A549 (cell line): ENCODE data around the gene PAIP2. TPM values are rescaled to one million over a fixed set of nuclear protein-coding genes. Genes with fewer than 3 reads are reported as not detected.

ENCODE experiments used
- ATAC-seq, 2 experiments: fragments of 200-7000 bp in 1 of 2; fragments of >200 bp in 1 of 2; cut with Nextera tagmentation in 1 of 2; cut with Tn5 transposase in 1 of 2; 3 replicates each; pipeline versions ENCODE4 v1.8.0 to v1.9.1; 2018 to 2020; ENCODE audit warnings: mild to moderate bottlenecking in 1 of 2, moderate library complexity in 1 of 2
- CTCF ChIA-PET: fragments of 300-600 bp; sonication (Branson Sonifier 250); formaldehyde crosslinking; extraction: SDS; loops from one replicate; lab custom pipeline; 2021; ENCODE audit warnings: antibody characterized with exemption, inconsistent platforms; lab: Yijun Ruan, JAX
- POLR2A ChIA-PET: fragments of 350-600 bp; formaldehyde crosslinking; extraction: SDS; loops from one replicate; lab custom pipeline; 2021; ENCODE audit warnings: antibody characterized with exemption, inconsistent platforms; lab: Yijun Ruan, JAX
- DNase-seq, 2 experiments: peaks; one replicate each; pipeline versions ENCODE4 v3.0.0 to v3.0.0-alpha.2; 2011 to 2016; ENCODE audit warnings: low read depth in 1 of 2, low spot score in 1 of 2
- FAIRE-seq: peaks from 2 replicates; lab custom pipeline; 2011; peaks lifted over from hg19 to GRCh38; lab: Jason Lieb, UNC
- H3K27ac ChIP-seq, 2 experiments: fragments of >200 bp; sonication (Bioruptor Twin); formaldehyde crosslinking; 3 replicates each; pipeline ENCODE4 v1.5.1; 2016 to 2017
- H3K4me1 ChIP-seq: fragments of >200 bp; sonication (Bioruptor Twin); formaldehyde crosslinking; 3 replicates; pipeline ENCODE4 v1.6.1; 2016
- H3K4me2 ChIP-seq: fragments of >200 bp; sonication (Bioruptor Twin); formaldehyde crosslinking; 3 replicates; pipeline ENCODE4 v1.6.1; 2016
- H3K4me3 ChIP-seq: fragments of >200 bp; sonication (Bioruptor Twin); formaldehyde crosslinking; 3 replicates; pipeline ENCODE4 v1.5.1; 2016
- H3K9me3 ChIP-seq: fragments of >200 bp; sonication (Bioruptor Twin); formaldehyde crosslinking; 3 replicates; pipeline ENCODE4 v1.6.1; 2016
- ATOH8 ChIP-seq: fragments of 250-450 bp; sonication (Bioruptor Pico); IDR thresholded peaks from 2 replicates; pipeline ENCODE4 v1.5.0; 2020; ENCODE audit warnings: low read depth, mild to moderate bottlenecking, moderate library complexity
- CBX2 ChIP-seq: fragments of 200-600 bp; sonication (generic); IDR thresholded peaks from 2 replicates; pipeline ENCODE4 v1.6.1; 2016; ENCODE audit warnings: low read depth, mild to moderate bottlenecking, borderline replicate concordance
- CBX8 ChIP-seq: fragments of 200-600 bp; sonication (generic); IDR thresholded peaks from 2 replicates; pipeline ENCODE4 v1.6.1; 2016
- CHD2 ChIP-seq: fragments of 150-350 bp; IDR thresholded peaks from 2 replicates; pipeline ENCODE4 v1.6.1; 2014; ENCODE audit warnings: low read length; ENCODE audit not compliant: partially characterized antibody
- CHD4 ChIP-seq: fragments of 200-600 bp; sonication (generic); IDR thresholded peaks from 2 replicates; pipeline ENCODE4 v1.6.1; 2016; ENCODE audit warnings: antibody characterized with exemption, mild to moderate bottlenecking, borderline replicate concordance
- CTCF ChIP-seq: fragments of >200 bp; sonication (Bioruptor Twin); formaldehyde crosslinking; IDR thresholded peaks from 3 replicates; pipeline ENCODE4 v1.5.1; 2016
- E2F6 ChIP-seq: IDR thresholded peaks from 2 replicates; pipeline ENCODE4 v1.6.1; 2012; ENCODE audit warnings: low read depth, borderline replicate concordance
- ELK1 ChIP-seq: fragments of 150-350 bp; IDR thresholded peaks from 2 replicates; pipeline ENCODE4 v1.6.1; 2014; ENCODE audit warnings: low read depth, mild to moderate bottlenecking, low read length
- EP300 ChIP-seq, 2 experiments: fragments of >200 bp; sonication (Bioruptor Twin); formaldehyde crosslinking; IDR thresholded peaks; 2 replicates in 1 of 2; 3 replicates in 1 of 2; pipeline ENCODE4 v1.6.1; 2016 to 2017
- HMGXB4 ChIP-seq: fragments of 250-450 bp; sonication (Bioruptor Pico); IDR thresholded peaks from 2 replicates; pipeline ENCODE4 v1.5.0; 2021; ENCODE audit warnings: mild to moderate bottlenecking, moderate library complexity, borderline replicate concordance
- HOXB13 ChIP-seq: fragments of 250-450 bp; sonication (Bioruptor Pico); IDR thresholded peaks from 2 replicates; pipeline ENCODE4 v1.5.0; 2020; ENCODE audit warnings: low read depth, mild to moderate bottlenecking, moderate library complexity
- JUN ChIP-seq, 2 experiments: fragments of >200 bp; sonication (Bioruptor Twin); formaldehyde crosslinking; IDR thresholded peaks; 2 replicates in 1 of 2; 3 replicates in 1 of 2; pipeline ENCODE4 v1.6.1; 2016 to 2017
- MAFK ChIP-seq: fragments of 450-650 bp; IDR thresholded peaks from 2 replicates; pipeline ENCODE4 v1.6.1; 2014; ENCODE audit not compliant: partially characterized antibody
- MYC ChIP-seq: IDR thresholded peaks from 2 replicates; pipeline ENCODE4 v1.6.1; 2012; ENCODE audit warnings: mild to moderate bottlenecking, inconsistent platforms, low read length, improper control_type of control experiment, borderline replicate concordance
- NFE2L2 ChIP-seq: fragments of 150-350 bp; conservative IDR thresholded peaks from 2 replicates; pipeline ENCODE4 v1.6.1; 2014; ENCODE audit warnings: low read length
- PBX3 ChIP-seq: IDR thresholded peaks from 2 replicates; pipeline ENCODE4 v1.6.1; 2012
- POLR2AphosphoS2 ChIP-seq: conservative IDR thresholded peaks from 2 replicates; pipeline ENCODE4 v1.6.1; 2012; ENCODE audit warnings: low read length, improper control_type of control experiment, inconsistent platforms
- RAD21 ChIP-seq, 2 experiments: fragments of >200 bp in 1 of 2; sonication (Bioruptor Twin) in 1 of 2; formaldehyde crosslinking in 1 of 2; IDR thresholded peaks in 1 of 2; conservative IDR thresholded peaks in 1 of 2; 2 replicates in 1 of 2; 3 replicates in 1 of 2; pipeline ENCODE4 v1.6.1; 2012 to 2018; ENCODE audit warnings: inconsistent platforms in 1 of 2
- RNF2 ChIP-seq: fragments of 200-600 bp; sonication (generic); IDR thresholded peaks from 2 replicates; pipeline ENCODE4 v1.6.1; 2016; ENCODE audit warnings: low read depth, mild to moderate bottlenecking, antibody characterized with exemption, moderate library complexity, borderline replicate concordance
- TFCP2L1 ChIP-seq: fragments of 250-450 bp; sonication (Bioruptor Pico); IDR thresholded peaks from 2 replicates; pipeline ENCODE4 v1.5.0; 2021; ENCODE audit warnings: mild to moderate bottlenecking
- TP53 ChIP-seq: fragments of 250-450 bp; sonication (Bioruptor Pico); IDR thresholded peaks from 2 replicates; pipeline ENCODE4 v1.5.0; 2021; ENCODE audit warnings: mild to moderate bottlenecking, moderate library complexity
- ZFP36 ChIP-seq: fragments of 450-650 bp; IDR thresholded peaks from 2 replicates; pipeline ENCODE4 v1.6.1; 2014; ENCODE audit warnings: borderline replicate concordance; ENCODE audit not compliant: partially characterized antibody
- WGBS: methylation state at CpG from one replicate; pipeline ENCODE4 v1.1.6; 2017; ENCODE audit errors: missing lambda C conversion rate; 5-methylcytosine and 5-hydroxymethylcytosine counted together
- polyA plus RNA-seq, 4 experiments: library from polyadenylated mRNA; depleted of rRNA in 3 of 4; stranded (reverse); fragments of >200 nt; fragmentation: RNase III in 1 of 4; extraction: RNeasy Plus Mini Kit Qiagen cat#74134 plus additional on column Dnase treatment in 1 of 4; gene quantifications; 2 replicates in 3 of 4; 3 replicates in 1 of 4; pipeline ENCODE4 v1.2.3, GENCODE V29; 2011 to 2017

Gene PAIP2
- polyA plus RNA-seq, 2 of the 4 experiments (the other 2 are of a cell fraction), result 109 to 128 TPM

- CTCF ChIA-PET, result interaction anchor here (0.7 to 3.6 kb wide), 6 partner anchors 11 to 27 kb away, joined by 3 to 13 read pairs (median 3); partner anchors contain the start of genes PAIP2 and SLC23A1
- peak in 1 of 2 experiments; percentile 33; a peak in 1 of 6 replicates for ATAC-seq
- POLR2A ChIA-PET, result interaction anchor here (0.6 kb wide), 1 partner anchor 95 kb away, joined by 3 read pairs; no protein-coding TSS in a partner anchor
Observed at GRCh38 chr5:139368613-139369012, 27.0 kb downstream of the PAIP2 start.

GRCh38 chr5:139369181-139369580 lies 27.5 kb downstream of the PAIP2 start:
- 94% methylated on average over 1 of the region's 1 CpG for WGBS

More at GRCh38 chr5:139368613-139369012, 27.0 kb downstream of the PAIP2 start:
- no peak for FAIRE-seq
- H3K4me3 ChIP-seq, result no peak overlapping the region
- DNase-seq, result no peak
- TF ChIP-seq CTCF, result peak; percentile 25; the same call in 1 of the 3 replicates
- no peak for TF ChIP-seq ELK1
- peak; percentile 41 to 50; a peak in 3 of 5 replicates for TF ChIP-seq RAD21 (conservative IDR thresholded peaks at IDR 0.05 in 1 of 2, IDR thresholded peaks at IDR 0.05 in 1 of 2)
- TF ChIP-seq NFE2L2, result no peak
- TF ChIP-seq, all 56 proteins: peak for 2
- Histone ChIP-seq H3K27ac (no peak overlapping the region), H3K4me1 (peaks cover 16% of the 10 kb centered on the region), H3K4me2 (no peak overlapping the region), H3K9me3 (no peaks in the 10 kb centered on the region)
- 80% methylated on average over 2 of the region's 2 CpGs for WGBS

More at GRCh38 chr5:139369181-139369580, 27.5 kb downstream of the PAIP2 start:
- CTCF ChIA-PET, result interaction anchor here (0.8 to 3.6 kb wide), 4 partner anchors 12 to 27 kb away, joined by 3 to 13 read pairs (median 3); partner anchors contain the start of genes PAIP2 and SLC23A1
- H3K4me1 ChIP-seq, result peaks cover 21% of the 10 kb centered on the region
- no peak for DNase-seq
- TF ChIP-seq PBX3 (no peak), MAFK (no peak), POLR2AphosphoS2 (no peak), CBX8 (no peak), EP300 (IDR thresholded peaks at IDR 0.05) (no peak), MYC (no peak), HMGXB4 (CRISPR knock-in tag) (no peak), RAD21 (conservative IDR thresholded peaks at IDR 0.05 in 1 of 2, IDR thresholded peaks at IDR 0.05 in 1 of 2) (no peak), E2F6 (no peak), JUN (IDR thresholded peaks at IDR 0.05) (no peak), TP53 (CRISPR knock-in tag) (no peak), HOXB13 (CRISPR knock-in tag) (no peak), CHD4 (no peak), ZFP36 (no peak), TFCP2L1 (CRISPR knock-in tag) (no peak), CBX2 (no peak), CHD2 (no peak), RNF2 (no peak), ATOH8 (CRISPR knock-in tag) (no peak)
- TF ChIP-seq, all 56 proteins: peak for 0
- Histone ChIP-seq H3K4me2 (no peak overlapping the region), H3K27ac (no peak overlapping the region), H3K9me3 (no peaks in the 10 kb centered on the region), H3K4me3 (no peak overlapping the region)
- POLR2A ChIA-PET, result interaction anchor here (0.6 kb wide), 1 partner anchor 95 kb away, joined by 3 read pairs; no protein-coding TSS in a partner anchor
- ATAC-seq (no peak), FAIRE-seq (no peak)
